ENCODE measurements around the gene RGS6. TPM values are rescaled to one million over a fixed set of nuclear protein-coding genes. Genes with fewer than 3 reads are reported as not detected.

Gene RGS6
- total RNA-seq, 4 donors from 2014 or later: 0.84 to 3.0 (median 1.7) TPM; not detected in 1

DNA sequence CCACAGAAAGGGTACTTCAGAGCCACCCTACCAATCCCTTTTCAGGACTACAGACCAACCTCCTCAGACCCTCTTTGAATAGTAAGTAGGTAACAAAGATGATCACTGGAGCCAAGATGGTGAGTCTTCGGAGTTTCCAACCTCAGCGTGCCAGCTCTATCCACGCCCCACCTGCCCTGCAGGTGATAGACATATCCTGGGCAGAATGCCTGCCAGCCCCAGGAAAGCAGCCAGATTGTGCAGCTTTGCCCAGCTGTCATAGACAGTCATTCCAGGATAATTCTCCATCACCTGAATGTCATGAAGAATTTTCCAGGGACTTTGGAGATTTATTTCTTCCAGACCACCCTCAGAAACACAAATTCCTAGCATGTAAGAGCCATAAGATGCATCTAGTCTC is 434.4 kb downstream of the RGS6 start:
- WGBS, 2 donors: 55 to 62% methylated on average over 3 of the region's 3 CpGs
- DNase-seq (ENCODE audit: low spot score in 2 of 2): no peak
- no peak overlapping the region for H3K4me3 ChIP-seq (ENCODE audit: low read depth, poor library complexity, severe bottlenecking)
- intact Hi-C loops (cut with DNase I; ENCODE audit: low total_unique reads): no loop called here
- TF ChIP-seq, protein P1, sequence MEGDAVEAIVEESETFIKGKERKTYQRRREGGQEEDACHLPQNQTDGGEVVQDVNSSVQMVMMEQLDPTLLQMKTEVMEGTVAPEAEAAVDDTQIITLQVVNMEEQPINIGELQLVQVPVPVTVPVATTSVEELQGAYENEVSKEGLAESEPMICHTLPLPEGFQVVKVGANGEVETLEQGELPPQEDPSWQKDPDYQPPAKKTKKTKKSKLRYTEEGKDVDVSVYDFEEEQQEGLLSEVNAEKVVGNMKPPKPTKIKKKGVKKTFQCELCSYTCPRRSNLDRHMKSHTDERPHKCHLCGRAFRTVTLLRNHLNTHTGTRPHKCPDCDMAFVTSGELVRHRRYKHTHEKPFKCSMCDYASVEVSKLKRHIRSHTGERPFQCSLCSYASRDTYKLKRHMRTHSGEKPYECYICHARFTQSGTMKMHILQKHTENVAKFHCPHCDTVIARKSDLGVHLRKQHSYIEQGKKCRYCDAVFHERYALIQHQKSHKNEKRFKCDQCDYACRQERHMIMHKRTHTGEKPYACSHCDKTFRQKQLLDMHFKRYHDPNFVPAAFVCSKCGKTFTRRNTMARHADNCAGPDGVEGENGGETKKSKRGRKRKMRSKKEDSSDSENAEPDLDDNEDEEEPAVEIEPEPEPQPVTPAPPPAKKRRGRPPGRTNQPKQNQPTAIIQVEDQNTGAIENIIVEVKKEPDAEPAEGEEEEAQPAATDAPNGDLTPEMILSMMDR (IDR thresholded peaks at IDR 0.05): no peak
- TF ChIP-seq POLR2A (IDR thresholded peaks at IDR 0.05): no peak

DNA sequence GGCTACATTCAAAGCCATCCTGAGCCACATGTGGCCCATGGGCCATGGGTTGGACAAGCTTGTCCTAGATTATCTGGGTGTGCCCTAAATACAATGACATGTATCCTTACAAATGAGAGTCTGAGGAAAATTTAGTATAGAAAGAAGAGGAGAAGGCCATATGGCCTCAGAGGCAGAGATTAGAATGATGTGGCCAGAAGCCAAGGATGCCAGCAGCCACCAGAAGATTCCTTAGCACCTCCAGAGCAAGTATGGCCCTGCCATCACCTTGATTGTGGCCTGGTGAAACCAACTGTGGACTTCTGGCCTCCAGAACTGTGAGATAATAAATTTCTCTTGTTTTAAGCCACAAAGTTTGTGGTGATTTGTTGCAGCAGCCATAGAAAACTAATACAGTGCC is 436.9 kb downstream of the RGS6 start:
- intact Hi-C loops (cut with DNase I; ENCODE audit: low total_unique reads): no loop called here
- no peak for DNase-seq (ENCODE audit: low spot score in 2 of 2)
- H3K4me3 ChIP-seq (ENCODE audit: low read depth, poor library complexity, severe bottlenecking): no peak overlapping the region
- TF ChIP-seq, protein P1 (IDR thresholded peaks at IDR 0.05): no peak
- TF ChIP-seq POLR2A (IDR thresholded peaks at IDR 0.05): no peak

DNA sequence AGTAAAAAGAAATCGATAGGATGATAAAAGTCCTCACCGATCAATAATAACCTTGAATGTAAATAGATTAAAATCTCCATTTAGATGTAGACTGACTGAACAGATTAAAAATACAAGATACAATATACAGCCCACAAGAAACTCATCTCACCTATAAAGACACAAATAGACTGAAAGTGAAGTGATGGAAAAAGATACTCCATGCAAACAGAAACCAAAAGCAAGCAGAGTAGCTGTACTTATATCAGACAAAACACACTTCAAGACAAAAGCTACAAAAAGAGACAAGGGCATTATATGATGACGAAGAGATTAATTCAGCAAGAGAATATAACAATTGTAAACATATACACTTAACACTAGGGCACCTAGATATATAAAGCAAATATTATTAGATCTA is 444.8 kb downstream of the RGS6 start:
- DNase-seq (ENCODE audit: low spot score in 2 of 2): no peak
- H3K4me3 ChIP-seq (ENCODE audit: low read depth, poor library complexity, severe bottlenecking): no peak overlapping the region
- WGBS, 2 donors: 61 to 62% methylated on average over 3 of the region's 3 CpGs
- intact Hi-C loops (cut with DNase I; ENCODE audit: low total_unique reads): no loop called here
- TF ChIP-seq, protein P1 (IDR thresholded peaks at IDR 0.05): no peak
- no peak for TF ChIP-seq POLR2A (IDR thresholded peaks at IDR 0.05)

DNA sequence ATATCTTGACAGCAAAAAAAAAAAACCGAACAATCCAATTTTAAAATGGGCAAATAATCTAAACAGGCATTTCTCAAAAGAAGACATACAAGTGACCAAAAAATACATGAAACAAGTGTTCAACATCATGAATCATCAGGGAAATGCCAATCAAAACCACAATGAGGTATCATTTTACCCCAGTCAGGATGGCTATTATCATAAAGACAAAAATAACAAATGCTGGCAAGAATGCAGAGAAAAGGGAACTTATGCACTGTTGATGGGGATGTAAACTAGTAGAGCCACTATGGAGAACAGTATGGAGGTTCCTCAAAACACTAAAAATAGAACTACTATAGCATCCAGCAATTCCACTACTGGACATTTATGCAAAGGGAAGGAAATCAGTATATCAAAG is 448.2 kb downstream of the RGS6 start:
- WGBS, 2 donors: 94 to 95% methylated on average over 1 of the region's 1 CpG
- no peak for DNase-seq (ENCODE audit: low spot score in 2 of 2)
- TF ChIP-seq, protein P1 (IDR thresholded peaks at IDR 0.05): no peak
- no peak for TF ChIP-seq POLR2A (IDR thresholded peaks at IDR 0.05)
- H3K4me3 ChIP-seq (ENCODE audit: low read depth, poor library complexity, severe bottlenecking): no peak overlapping the region
- intact Hi-C loops (cut with DNase I; ENCODE audit: low total_unique reads): no loop called here

DNA sequence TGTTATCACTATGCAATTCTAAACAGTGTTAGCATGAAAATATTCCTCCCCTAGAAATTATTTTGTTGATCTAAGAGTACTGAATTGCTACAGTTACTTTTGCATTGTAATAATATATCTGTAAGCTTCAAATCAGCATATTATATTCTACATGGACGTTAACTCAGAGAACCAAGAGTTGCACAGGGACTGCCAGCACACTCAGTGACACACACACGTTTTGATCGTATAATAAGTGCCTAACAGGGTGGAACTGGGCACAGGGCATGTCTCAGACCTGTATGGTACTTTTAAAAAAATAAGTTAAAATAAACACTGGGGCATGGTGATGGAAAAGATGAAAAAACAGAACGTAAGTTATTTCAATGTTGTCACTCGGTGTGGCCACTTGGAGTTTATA is 451.6 kb downstream of the RGS6 start:
- 60 to 63% methylated on average over 5 of the region's 5 CpGs for WGBS, 2 donors
- TF ChIP-seq POLR2A (IDR thresholded peaks at IDR 0.05): no peak
- TF ChIP-seq, protein P1 (IDR thresholded peaks at IDR 0.05): no peak
- intact Hi-C loops (cut with DNase I; ENCODE audit: low total_unique reads): no loop called here
- no peak overlapping the region for H3K4me3 ChIP-seq (ENCODE audit: low read depth, poor library complexity, severe bottlenecking)
- no peak for DNase-seq (ENCODE audit: low spot score in 2 of 2)

DNA sequence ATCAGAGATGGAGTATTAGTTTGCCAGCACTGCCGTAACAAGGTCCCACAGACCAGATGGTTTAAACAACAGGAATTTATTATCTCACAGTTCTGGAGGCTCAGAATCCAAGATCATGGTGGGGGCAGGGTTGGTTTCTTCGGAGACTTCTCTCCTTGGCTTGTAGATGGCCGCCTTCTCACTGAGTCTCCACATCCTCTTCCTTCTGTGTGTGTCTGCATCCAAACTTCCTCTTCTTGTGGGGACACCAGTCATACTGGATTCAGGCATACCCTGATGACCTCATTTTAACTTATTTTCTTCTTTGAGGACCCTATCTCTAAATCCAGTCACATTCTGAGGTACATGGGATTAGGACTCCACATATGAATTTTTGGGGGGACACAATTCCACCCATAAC is 455.5 kb downstream of the RGS6 start:
- no peak overlapping the region for H3K4me3 ChIP-seq (ENCODE audit: low read depth, poor library complexity, severe bottlenecking)
- no peak for DNase-seq (ENCODE audit: low spot score in 2 of 2)
- TF ChIP-seq, protein P1 (IDR thresholded peaks at IDR 0.05): no peak
- no peak for TF ChIP-seq POLR2A (IDR thresholded peaks at IDR 0.05)
- intact Hi-C loops (cut with DNase I; ENCODE audit: low total_unique reads): no loop called here
- 73% methylated on average over 3 of the region's 3 CpGs for WGBS, 2 donors
